HG02763 (cell line): ENCODE data around the gene CSTF1.
A peak's percentile ranks its signal among the peaks of the same experiment; 100 is the strongest.

Source experiments
- ATAC-seq: cut with Tn5 transposase; IDR thresholded peaks from one replicate; pipeline ENCODE4 v1.9.1; 2021; ENCODE audit warnings: mild to moderate bottlenecking, moderate library complexity; ENCODE audit not compliant: unreplicated experiment

The CSTF1 gene

GRCh38 chr20:56449459-56449858, 57.0 kb downstream of the CSTF1 start:
- ATAC-seq, result no peak

DNA sequence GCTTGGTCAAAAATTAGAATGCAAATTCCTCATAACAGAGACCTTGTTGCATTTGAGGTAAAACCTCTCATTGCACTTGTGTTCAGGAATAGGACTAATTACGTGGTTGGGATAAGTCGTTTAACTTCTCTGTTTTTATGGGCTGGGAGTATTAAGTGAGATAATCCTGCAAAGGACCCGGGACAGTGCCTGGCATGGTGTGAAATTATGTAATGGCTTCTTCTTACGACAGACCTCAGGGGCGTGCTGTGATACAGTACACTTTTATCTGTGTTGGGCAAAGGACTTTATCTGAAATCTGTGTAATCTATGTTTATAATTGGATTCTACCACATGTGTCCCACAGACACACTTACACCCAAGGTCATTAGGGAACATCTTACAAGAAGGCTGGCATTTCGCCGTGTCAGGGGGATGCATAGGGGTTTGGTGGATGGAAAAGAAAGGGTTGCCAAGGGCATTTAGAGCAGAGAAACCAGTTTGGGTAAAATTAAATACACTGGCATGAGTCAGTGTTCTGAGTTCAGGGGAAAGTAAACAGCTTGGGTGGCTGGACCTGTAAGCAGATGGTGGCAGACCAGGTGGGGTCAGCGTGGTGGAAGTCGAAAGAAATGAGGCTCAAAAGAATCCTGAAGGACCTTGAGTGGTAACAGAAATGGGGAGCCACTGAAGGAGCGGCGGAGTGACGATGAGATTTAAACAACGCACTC, 58.8 kb downstream of the CSTF1 start:
- ATAC-seq, result no peak

DNA sequence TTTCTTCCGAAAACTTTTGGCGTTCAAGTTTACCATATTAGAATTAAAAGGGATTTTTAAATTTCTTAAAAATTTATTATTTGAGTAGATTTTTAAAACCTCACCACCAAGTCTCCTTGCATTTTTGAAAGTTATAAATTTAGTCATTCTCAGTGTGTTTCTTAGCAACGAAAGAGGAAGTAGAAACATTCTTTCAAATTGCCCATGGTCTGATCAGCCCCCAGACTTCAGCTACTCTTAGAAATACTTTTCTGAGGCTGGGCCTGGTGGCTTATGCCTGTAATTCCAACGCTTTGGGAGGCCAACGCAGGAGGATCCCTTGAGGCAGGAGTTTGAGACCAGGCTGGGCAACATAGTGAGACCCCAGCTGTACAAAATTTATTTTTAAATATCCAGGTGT, 60.9 kb downstream of the CSTF1 start:
- ATAC-seq, result peak; percentile 56

- peak; percentile 67 for ATAC-seq
These were observed 62.3 kb downstream of the CSTF1 start for GRCh38 chr20:56454754-56455153.
